Glomerular visceral epithelial cell (primary cell): ENCODE measurements around the gene CRYAA.
"Not testable (repeated sequence)": the region's sequence is repeated elsewhere in the genome, so short reads cannot be mapped to it uniquely, and the experiment has no call there.

Source experiments
- DNase-seq: peaks from one replicate; pipeline ENCODE4 v3.0.0-alpha.2; 2016; ENCODE audit errors: extremely low spot score

CRYAA gene

DNA sequence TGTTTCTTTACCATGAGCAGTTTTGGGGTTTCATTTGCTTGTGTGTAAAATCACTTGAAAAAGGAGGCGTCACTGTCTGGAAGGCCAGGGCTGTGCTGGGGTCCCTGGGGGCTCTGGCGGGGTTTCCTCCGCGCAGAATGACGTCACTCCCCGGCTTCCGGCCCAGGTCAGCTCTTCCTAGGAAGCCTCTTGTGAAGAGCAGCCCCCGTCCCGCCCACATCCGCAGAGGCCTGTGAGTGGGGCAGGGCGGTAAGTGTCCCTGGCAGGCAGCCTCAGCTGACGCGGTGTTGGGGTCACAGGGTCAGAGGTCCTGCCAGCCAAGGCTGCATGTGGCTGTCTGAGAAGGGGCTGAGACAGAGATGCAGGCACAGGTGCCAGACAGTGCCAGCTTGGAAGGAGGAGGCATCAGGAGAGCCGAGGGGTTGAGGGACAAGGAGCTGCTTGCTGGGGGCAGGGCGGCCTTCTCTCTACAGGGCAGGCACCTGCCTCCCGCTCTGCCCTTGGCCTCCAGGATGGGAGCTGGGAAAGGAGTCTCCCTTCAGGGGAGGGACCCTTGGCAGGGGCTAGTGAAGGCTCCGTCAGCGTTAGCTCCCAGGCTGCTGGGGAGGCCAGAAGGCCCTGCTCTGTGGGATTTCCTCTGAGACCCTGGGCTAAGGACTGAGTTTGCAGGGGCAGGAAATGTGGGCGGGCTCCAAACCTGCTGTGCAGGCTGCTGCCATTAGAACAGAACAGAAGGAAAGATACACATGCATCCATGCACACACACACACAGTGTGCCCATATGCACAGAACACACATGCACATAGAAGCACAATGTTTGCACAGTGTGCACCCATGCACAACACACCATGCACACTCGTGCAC lies 8.5 kb downstream of the CRYAA start:
- not testable (repeated sequence) for DNase-seq

GRCh38 chr21:43178175-43178826 lies 9.5 kb downstream of the CRYAA start:
- DNase-seq, result not testable (repeated sequence)

DNA sequence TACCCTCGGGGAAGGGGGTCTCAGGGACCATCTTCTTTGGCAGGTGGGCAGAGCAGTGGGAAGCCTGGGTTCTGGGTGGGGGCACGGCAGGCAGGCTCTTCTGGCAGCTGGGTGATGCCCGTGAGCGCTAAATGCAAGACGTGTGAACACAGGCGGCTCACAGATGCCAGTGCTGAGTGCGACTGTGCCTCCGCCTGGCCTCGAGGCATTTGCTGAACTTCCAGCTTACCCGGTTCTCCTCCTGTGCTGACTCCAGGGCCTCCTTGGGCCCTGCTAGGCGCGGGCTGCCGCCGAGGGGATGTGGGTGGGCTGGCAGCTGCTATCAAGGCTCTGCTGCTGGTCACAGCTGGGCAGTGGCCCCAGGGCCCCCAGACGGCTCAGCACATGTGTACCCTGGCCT lies 12.2 kb downstream of the CRYAA start:
- not testable (repeated sequence) for DNase-seq

GRCh38 chr21:43187268-43187667 lies 18.5 kb downstream of the CRYAA start:
- DNase-seq, result not testable (repeated sequence)

GRCh38 chr21:43187715-43188114 lies 18.9 kb downstream of the CRYAA start:
- DNase-seq, result no peak

GRCh38 chr21:43188181-43188580 lies 19.4 kb downstream of the CRYAA start:
- no peak for DNase-seq

GRCh38 chr21:43188592-43189210 lies 19.9 kb downstream of the CRYAA start:
- no peak for DNase-seq

DNA sequence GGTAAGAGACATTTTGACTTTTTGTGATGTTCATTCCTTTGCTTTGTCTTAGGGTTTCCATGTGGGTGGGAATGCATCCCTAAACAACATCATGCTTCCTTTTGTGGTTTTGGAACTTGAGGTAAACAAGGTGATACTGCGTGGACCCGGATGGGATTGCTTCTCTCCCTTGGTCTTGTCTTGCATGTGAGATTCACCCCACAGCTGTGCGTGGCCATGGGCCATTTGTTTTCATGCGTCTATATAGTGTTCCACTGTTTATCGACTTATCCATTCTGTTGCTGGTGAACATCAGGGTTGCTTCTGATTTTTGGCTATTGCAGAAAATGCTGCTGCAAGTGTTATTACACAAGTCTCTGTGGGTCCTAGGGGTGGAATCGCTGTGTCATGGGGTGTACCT lies 21.1 kb downstream of the CRYAA start:
- DNase-seq, result no peak

DNA sequence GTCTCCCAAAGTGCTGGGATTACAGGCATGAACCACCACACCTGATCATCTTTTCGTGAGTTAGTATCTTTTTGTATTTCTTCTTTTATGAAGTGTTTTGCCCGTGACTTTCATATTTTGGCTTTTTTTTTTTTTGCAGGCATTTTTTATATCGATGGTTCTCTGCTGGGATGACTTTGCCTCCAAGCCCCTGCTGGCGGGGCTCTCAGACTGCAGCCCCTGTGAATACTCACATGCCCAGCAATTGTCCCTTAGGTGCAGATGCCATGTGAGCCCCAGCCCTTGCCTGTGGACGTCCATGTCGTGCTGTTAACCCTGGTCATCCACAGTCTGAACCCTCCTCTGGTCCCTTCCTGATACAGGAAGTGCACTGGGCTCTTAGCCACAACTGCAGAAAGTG lies 21.7 kb downstream of the CRYAA start:
- DNase-seq, result no peak

- no peak for DNase-seq
These were observed 22.1 kb downstream of the CRYAA start for GRCh38 chr21:43190951-43191350.

DNA sequence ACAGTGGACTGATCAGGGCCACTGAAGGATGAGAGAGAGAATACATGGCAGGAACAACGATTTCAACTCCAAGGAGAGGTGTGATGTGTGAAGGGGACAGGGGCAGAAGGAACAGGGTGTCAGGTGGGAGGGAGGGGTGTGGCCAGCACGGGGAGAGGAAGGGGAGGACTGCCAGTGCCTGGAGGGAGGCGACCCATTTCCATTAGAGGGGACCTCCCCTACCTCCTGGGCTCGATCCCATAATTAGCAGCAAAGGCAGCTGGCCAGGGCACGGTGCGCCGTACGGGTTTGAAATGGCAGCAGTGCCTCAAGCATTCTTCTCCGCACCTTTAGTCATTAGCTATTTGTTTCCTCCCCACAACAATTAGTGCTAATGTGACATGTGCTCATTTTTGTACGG lies 22.7 kb downstream of the CRYAA start:
- DNase-seq, result no peak

- DNase-seq, result no peak
These were observed 23.2 kb downstream of the CRYAA start for GRCh38 chr21:43191971-43192370.

DNA sequence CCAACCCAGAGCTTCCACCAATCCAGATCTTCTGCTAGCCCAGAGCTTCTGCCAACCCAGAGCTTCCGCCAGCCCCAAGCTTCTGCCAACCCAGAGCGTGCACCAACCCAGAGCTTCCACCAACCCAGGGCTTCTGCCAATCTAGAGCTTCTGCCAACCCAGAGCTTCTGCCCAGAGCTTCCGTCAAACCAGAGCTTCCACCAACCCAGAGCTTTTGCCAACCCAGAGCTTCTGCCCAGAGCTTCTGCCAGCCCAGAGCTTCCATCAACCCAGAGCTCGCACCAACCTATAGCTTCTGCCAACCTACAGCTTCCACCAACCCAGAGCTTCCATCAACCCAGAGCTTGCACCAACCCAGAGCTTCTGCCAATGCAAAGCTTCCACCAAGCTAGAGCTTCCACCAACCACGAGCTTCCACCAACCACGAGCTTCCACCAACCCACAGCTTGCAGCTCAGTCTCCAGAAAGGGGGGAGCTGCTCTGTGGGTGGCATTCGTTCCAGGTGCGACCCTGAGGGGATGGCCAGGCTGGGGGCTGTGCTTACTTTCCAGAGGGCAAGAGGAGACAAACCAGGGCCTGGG lies 23.8 kb downstream of the CRYAA start:
- DNase-seq, result no peak

DNA sequence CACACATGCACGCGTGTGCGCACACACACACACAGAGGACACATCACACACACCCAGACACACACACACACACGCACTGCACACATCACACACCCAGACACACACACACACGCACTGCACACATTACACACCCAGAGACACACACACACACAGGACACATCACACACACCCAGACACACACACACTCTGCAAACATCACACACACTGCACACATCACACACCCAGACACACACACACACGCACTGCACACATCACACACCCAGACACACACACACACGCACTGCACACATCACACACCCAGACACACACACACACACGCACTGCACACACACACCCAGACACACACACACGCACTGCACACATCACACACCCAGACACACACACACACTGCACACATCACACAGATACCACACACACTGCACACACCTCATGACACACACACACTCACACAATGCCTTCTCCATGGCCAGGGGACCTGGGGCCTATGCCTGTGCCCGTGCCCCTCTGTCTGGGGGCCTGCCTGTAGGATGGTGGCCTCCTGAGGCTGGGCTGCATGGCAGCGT lies 24.4 kb downstream of the CRYAA start:
- DNase-seq, result no peak

- DNase-seq, result peak; percentile 81
These were observed 25.0 kb downstream of the CRYAA start for GRCh38 chr21:43193651-43194302.

- no peak for DNase-seq
These were observed 25.7 kb downstream of the CRYAA start for GRCh38 chr21:43194303-43195120.

GRCh38 chr21:43195121-43196021 lies 26.6 kb downstream of the CRYAA start:
- DNase-seq, result no peak

- DNase-seq, result no peak
These were observed 28.0 kb downstream of the CRYAA start for GRCh38 chr21:43196826-43197225.

DNA sequence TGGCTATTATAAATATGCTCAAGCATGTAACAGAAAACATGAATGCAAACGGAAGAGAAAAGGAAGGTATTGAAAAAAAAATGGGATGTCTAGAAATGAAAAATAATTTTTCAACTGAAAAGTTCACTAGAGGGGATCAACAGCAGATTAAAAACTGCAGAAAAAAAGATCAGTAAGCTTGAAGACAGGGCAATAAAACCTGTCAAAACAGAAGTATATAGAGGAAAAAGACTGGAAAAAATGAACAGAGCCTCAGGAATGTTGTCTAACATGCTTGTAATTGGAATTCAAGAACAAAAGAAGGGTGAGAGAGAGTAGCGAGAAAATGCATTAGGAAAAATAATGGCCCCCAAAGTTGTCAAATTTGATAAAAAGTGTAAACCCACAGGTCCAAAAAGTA lies 29.6 kb downstream of the CRYAA start:
- no peak for DNase-seq

DNA sequence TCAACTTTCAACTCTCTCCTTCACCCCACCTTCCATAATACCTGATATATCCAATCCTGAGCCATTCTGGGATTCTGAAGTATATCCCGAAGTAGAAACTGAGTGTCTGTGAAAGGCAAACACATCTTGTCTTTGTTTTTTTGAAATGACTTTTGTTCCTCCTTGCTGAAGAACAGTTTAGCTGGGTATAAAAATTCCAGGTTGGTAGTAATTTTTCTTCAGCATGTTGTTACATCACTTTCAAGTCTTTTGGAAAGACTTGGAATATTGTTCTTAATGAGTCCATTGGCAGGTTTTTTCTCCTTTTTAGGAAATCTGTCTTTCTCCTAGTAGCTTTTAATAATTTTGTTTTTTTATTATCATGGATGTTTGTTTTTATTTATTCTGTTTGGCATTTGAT lies 32.7 kb downstream of the CRYAA start:
- no peak for DNase-seq
